Measurements from ENCODE around the gene RSPH10B2.
"Not testable (repeated sequence)": the region's sequence is repeated elsewhere in the genome, so short reads cannot be mapped to it uniquely, and the experiment has no call there.

DNA sequence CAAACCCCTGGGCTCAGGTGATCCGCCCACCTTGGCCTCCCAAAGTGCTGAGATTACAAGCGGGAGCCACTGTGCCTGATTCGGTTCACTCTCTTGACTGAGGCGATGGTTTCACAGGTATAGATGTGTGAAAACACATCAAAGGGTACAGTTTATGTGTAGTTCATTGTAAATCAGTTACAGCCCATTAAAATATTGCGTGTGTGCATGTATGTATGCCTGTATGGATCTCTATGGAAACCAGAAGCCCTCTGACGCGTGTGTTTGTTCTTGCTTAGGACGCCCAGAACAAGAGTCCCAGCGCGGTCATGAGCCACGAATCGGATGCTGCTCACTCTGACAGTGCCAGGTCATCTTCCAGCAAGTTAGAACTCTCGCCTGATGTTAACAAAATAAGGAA, 35.5 kb downstream of the RSPH10B2 start:
- TF ChIP-seq, protein P1, sequence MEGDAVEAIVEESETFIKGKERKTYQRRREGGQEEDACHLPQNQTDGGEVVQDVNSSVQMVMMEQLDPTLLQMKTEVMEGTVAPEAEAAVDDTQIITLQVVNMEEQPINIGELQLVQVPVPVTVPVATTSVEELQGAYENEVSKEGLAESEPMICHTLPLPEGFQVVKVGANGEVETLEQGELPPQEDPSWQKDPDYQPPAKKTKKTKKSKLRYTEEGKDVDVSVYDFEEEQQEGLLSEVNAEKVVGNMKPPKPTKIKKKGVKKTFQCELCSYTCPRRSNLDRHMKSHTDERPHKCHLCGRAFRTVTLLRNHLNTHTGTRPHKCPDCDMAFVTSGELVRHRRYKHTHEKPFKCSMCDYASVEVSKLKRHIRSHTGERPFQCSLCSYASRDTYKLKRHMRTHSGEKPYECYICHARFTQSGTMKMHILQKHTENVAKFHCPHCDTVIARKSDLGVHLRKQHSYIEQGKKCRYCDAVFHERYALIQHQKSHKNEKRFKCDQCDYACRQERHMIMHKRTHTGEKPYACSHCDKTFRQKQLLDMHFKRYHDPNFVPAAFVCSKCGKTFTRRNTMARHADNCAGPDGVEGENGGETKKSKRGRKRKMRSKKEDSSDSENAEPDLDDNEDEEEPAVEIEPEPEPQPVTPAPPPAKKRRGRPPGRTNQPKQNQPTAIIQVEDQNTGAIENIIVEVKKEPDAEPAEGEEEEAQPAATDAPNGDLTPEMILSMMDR (conservative IDR thresholded peaks at IDR 0.05 in 1 of 2, IDR thresholded peaks at IDR 0.05 in 1 of 2; ENCODE audit: extremely low read depth in 1 of 2, insufficient read depth in 1 of 2, low read depth in 1 of 2, low read length in 2 of 2), result not testable (repeated sequence)
- not testable (repeated sequence) for TF ChIP-seq EZH2 (IDR thresholded peaks at IDR 0.05; ENCODE audit: borderline replicate concordance, low read length)
